ENCODE results near the gene GALNTL6.

GALNTL6 gene

DNA sequence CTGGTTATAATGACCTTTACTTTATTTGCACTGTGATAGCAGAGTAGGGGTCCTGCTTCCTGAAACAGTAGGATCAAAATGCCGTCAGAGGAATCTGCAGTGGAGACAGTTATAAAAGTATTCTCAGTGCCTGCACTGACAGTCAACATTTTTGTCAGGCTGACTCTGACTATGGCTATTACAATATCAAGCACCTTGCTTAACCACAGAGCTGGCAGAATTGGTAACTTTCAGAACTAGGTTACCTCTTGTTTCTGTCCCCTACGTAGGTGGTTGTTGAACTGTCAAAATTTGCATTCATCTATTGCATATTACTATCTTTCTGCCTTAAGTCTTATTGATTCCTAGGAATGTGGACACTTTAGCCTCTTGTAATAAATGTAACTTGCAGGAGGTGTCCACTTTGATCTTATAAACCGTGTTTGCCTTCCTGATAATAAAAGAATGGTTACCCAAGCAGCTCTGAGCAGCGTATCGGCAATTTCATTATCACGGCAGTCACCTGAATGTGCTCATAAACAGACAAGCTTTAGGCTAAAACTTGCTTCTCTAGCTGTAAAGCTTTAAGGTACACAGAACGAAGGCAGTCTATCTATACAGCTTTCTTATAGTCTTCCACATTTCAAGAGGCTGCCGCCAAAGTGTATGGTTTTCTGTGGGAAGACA lies 1002.4 kb downstream of the GALNTL6 start:
- no peak overlapping the region for H3K27ac Mint-ChIP-seq
- peaks cover 6% of the 10 kb centered on the region for H3K4me1 Mint-ChIP-seq
- H3K27me3 Mint-ChIP-seq: peaks cover 12% of the 10 kb centered on the region
- DNase-seq (no peak), ATAC-seq (no peak)
- no peak overlapping the region for H3K4me3 Mint-ChIP-seq
- H3K9me3 Mint-ChIP-seq: no peaks in the 10 kb centered on the region

DNA sequence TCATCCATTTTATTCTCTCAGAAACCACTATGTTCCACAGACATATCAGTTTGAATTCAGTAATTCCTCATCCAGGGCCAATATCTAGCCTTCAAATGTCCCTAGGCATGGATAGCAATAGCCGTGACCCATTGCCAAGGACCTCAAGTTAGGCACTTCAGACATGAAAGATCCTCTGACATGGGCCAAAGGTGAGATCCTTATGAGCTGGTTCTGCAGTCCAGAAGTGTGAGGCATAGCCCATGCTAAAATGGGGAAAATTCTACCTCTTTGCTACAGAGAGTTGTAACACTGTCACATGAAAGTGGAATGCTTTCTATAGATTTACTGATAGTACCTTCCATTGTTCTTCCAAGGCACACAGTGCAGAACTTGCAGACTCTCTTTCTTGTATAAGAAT lies 1005.7 kb downstream of the GALNTL6 start:
- no peak for DNase-seq
- Mint-ChIP-seq H3K4me3 (no peak overlapping the region), H3K27me3 (peaks cover 7% of the 10 kb centered on the region), H3K27ac (no peak overlapping the region), H3K4me1 (no peaks in the 10 kb centered on the region), H3K9me3 (no peaks in the 10 kb centered on the region)
- ATAC-seq: no peak

DNA sequence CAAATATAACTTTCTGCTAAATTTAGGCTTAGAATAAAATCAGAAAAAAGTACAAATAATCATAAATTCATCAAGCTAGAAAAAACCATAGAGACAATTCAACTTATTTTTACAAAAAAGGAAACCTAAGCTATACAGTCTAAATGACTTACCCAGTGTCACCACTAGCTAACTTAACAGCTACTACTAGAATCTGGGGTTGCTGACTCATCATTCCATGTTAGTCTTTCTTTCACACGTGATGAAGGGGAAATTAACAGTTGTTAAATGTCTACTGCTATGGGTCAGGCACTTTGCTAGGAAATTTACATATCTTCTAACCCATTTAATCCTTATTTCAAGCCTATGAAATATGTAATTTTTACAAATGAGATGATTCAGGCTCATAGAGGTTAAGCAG lies 1006.1 kb downstream of the GALNTL6 start:
- DNase-seq (no peak), ATAC-seq (no peak)
- peaks cover 7% of the 10 kb centered on the region for H3K27me3 Mint-ChIP-seq
- no peak overlapping the region for H3K27ac Mint-ChIP-seq
- no peak overlapping the region for H3K4me3 Mint-ChIP-seq
- no peaks in the 10 kb centered on the region for H3K4me1 Mint-ChIP-seq
- no peaks in the 10 kb centered on the region for H3K9me3 Mint-ChIP-seq

DNA sequence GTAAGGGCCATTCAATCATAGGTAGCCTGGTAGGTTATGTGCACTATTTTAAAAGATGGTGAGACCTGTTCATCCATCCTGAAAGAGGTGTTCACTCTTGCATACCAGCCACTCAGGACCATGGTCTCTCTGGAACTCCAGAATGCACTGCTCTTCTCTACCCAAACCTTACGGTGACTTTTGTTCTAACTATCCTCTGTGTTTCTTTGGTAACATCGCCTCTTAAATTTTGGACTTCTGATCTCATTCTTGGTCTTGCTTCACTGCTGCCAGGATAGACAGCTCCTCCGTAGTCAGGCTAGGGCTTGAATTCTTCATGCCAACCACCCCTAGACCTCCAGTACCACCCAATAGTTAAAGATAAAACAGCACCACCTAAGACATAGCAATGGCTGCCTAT lies 1009.1 kb downstream of the GALNTL6 start:
- Mint-ChIP-seq H3K27ac (no peak overlapping the region), H3K9me3 (no peaks in the 10 kb centered on the region), H3K4me3 (no peak overlapping the region), H3K4me1 (no peaks in the 10 kb centered on the region), H3K27me3 (peaks cover 7% of the 10 kb centered on the region)
- no peak for DNase-seq
- ATAC-seq: no peak

DNA sequence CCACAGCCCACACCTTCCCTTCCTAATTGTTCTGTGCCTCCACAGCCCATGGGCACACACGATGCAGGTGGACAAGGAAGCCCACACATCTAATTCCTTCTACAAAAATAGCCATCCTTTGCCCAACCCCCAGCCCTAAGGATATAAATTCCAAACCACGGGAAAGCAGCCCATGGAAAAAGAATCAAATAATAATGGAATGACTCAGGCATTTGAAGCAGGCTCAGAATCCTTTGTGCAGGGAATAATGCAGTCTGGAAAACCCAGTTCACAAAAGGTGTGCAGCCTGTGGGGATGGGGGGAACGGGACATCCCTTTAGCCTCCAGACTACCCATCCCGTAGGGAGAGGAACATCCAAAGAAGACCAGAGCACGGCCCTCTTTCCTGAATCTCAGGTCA lies 1013.1 kb downstream of the GALNTL6 start:
- ATAC-seq (no peak), DNase-seq (no peak)
- H3K9me3 Mint-ChIP-seq: no peaks in the 10 kb centered on the region
- H3K27ac Mint-ChIP-seq: no peak overlapping the region
- no peak overlapping the region for H3K4me3 Mint-ChIP-seq
- no peaks in the 10 kb centered on the region for H3K4me1 Mint-ChIP-seq
- H3K27me3 Mint-ChIP-seq: peaks cover 31% of the 10 kb centered on the region

DNA sequence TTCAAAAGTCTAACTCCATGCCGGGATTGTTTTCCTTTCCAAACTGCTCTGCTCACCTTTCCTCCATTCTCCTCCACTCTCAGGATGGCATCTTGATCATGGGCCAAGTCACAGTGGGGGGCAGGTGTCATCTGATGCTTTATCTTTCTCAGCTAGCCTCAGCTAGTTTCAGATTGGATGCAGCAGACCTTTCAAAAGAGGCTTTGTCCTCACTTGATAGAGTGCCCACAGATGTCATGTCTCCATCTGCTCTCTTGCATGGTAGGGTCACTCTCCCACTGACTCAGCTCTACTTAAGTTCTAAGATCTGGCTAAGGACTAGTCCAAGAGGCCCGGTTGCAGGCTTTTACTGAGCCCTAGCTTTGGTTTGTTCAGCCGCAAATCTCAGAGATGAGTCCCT lies 1013.7 kb downstream of the GALNTL6 start:
- no peak for ATAC-seq
- no peak for DNase-seq
- Mint-ChIP-seq H3K4me1 (no peaks in the 10 kb centered on the region), H3K27me3 (peaks cover 35% of the 10 kb centered on the region), H3K9me3 (no peaks in the 10 kb centered on the region), H3K27ac (no peak overlapping the region), H3K4me3 (no peak overlapping the region)

DNA sequence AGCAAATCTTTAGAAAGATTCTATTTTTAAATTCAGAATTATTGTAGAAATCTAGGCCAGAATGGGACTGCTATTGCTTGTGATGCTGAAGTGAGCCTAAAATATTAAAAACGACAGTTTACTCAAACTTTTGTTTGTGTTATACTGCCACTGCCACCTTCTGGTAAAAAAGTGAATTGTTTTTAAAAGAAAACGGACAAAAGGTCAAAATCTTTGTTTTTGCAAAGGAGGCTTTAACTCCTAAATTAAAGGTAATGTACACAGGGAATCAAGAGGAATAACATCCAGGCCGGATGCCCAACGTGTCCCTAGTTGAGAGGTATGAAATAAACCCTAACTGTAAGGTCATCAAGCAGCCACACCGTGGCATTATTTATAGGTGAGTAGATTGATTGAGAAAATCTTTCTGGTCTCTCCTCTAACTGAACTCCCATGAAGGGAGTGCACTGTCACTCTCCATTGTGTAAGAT lies 1017.1 kb downstream of the GALNTL6 start:
- H3K4me3 Mint-ChIP-seq: no peak overlapping the region
- H3K4me1 Mint-ChIP-seq: no peaks in the 10 kb centered on the region
- ATAC-seq (no peak), DNase-seq (no peak)
- peaks cover 38% of the 10 kb centered on the region for H3K27me3 Mint-ChIP-seq
- H3K9me3 Mint-ChIP-seq: no peaks in the 10 kb centered on the region
- no peak overlapping the region for H3K27ac Mint-ChIP-seq

DNA sequence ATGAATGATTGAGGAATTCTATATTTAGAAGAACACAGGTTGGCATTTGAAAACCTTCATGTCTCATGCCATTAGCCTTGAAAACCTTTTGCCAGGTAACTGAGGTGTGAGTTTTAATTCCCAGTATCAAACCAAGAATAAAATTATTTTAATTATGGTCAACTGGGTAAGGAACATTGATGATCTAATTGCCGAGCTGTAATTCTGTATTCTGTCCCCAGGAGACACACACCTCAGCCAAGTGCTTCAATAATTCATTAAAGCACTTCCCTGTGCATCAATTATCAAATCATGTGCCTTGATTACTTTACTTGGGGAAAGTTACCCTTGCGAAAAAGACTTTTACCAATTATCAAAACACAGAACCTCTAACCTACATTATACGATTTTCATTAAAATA lies 1023.5 kb downstream of the GALNTL6 start:
- no peak for ATAC-seq
- Mint-ChIP-seq H3K4me1 (no peaks in the 10 kb centered on the region), H3K9me3 (no peaks in the 10 kb centered on the region), H3K27me3 (peaks cover 10% of the 10 kb centered on the region), H3K27ac (no peak overlapping the region), H3K4me3 (no peak overlapping the region)
- no peak for DNase-seq

DNA sequence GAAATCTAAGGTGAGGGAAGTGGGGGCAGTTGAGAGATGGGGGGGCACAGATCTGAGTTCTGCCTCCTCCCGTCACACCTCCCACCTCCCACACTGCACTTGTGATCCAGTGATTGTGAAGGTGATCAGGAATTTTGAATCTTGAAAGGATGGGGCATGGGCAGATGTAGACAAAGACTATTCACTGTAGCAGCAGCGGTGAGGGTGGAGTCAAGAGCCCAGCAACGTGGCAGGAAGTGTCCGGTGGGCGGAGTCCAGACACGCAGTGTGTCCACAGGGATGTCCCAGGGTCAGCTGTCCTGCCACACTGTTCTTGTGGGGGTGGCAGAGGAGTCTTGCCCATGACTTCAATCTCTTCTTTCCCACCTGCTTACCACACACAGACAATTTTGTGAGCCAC lies 1024.9 kb downstream of the GALNTL6 start:
- no peaks in the 10 kb centered on the region for H3K9me3 Mint-ChIP-seq
- no peak overlapping the region for H3K4me3 Mint-ChIP-seq
- H3K27me3 Mint-ChIP-seq: peaks cover 10% of the 10 kb centered on the region
- H3K4me1 Mint-ChIP-seq: no peaks in the 10 kb centered on the region
- DNase-seq (no peak), ATAC-seq (no peak)
- no peak overlapping the region for H3K27ac Mint-ChIP-seq

DNA sequence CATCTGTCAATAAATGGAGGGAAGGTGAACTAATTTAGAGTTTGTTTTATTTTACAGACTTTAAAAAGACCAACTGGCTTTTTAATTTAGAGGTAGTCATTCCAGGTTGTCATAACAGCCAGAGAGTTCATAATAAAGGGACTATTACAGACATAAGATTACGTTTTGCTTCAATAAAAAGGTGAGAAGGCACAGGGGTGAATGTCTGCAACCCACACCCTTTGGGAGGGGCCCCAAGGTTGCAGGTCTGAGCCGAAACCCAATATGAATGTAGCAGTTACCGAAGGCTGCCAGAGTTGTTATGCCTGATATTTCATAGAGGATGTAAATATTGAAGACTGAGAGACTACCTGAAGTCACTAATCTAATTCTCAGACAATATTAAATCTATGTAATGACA lies 1025.7 kb downstream of the GALNTL6 start:
- ATAC-seq (no peak), DNase-seq (no peak)
- no peak overlapping the region for H3K27ac Mint-ChIP-seq
- peaks cover 10% of the 10 kb centered on the region for H3K27me3 Mint-ChIP-seq
- H3K4me3 Mint-ChIP-seq: no peak overlapping the region
- no peaks in the 10 kb centered on the region for H3K4me1 Mint-ChIP-seq
- H3K9me3 Mint-ChIP-seq: no peaks in the 10 kb centered on the region

DNA sequence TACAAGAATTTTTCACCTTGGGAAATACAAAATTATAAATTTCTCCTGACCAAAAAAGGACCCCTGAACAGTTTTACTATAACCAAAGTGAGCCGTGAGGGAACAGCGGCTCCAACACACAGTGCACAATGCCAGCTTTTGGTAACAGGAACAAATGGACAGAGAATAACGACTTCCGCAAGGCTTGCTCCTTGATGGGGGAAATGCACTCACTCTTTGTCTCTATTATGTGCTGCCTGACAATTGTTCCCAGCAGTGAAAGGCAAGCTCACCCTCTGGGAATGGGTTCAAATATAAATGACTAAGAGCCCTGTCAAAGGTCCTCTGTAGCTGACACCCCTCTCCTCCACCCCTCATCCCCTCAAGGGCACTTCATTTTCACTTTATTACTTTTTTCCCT lies 1029.6 kb downstream of the GALNTL6 start:
- Mint-ChIP-seq H3K4me3 (no peak overlapping the region), H3K27ac (no peak overlapping the region), H3K27me3 (no peaks in the 10 kb centered on the region), H3K9me3 (no peaks in the 10 kb centered on the region), H3K4me1 (no peaks in the 10 kb centered on the region)
- DNase-seq (no peak), ATAC-seq (no peak)

DNA sequence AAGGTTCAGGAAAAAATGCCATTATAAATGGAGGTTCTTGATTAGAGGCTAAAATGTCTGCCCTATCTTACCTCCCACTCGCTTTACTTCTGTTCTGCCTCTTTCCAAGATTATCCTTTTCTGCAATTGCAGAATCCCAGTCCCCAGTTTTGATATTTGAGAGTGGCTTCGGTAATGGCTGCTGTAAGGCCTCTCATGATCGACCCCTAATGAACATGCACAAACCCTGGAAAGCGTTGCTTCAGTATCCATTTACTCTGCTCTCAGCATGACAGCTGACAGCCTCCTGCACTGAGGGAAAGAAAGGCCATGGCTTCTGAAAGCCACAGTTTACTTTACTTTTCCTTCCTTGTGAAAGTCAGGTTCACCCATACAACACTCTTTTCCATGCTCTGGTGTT lies 1030.0 kb downstream of the GALNTL6 start:
- Mint-ChIP-seq H3K27me3 (no peaks in the 10 kb centered on the region), H3K27ac (no peak overlapping the region), H3K9me3 (no peaks in the 10 kb centered on the region), H3K4me3 (no peak overlapping the region), H3K4me1 (no peaks in the 10 kb centered on the region)
- DNase-seq (no peak), ATAC-seq (no peak)

DNA sequence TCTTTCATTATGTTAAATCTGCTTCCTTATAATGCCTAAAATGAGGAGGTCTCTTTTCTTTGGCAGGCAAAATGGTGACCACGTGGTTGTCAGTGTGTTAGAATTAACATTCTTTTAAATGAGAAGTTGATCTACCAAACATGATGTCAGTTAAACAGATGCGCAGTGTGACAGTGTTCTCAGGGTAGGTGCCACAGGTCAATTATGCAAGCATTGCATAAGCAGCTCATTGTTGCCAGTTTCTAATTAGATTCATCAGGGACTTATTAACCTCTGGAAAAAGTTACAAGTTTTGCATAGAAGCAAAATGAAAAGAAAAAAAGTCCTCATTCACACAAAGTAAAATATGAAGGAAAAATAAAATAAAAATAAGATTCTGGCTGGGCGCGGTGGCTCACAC lies 1031.4 kb downstream of the GALNTL6 start:
- Mint-ChIP-seq H3K4me3 (no peak overlapping the region), H3K27ac (no peak overlapping the region)
- no peak for ATAC-seq

DNA sequence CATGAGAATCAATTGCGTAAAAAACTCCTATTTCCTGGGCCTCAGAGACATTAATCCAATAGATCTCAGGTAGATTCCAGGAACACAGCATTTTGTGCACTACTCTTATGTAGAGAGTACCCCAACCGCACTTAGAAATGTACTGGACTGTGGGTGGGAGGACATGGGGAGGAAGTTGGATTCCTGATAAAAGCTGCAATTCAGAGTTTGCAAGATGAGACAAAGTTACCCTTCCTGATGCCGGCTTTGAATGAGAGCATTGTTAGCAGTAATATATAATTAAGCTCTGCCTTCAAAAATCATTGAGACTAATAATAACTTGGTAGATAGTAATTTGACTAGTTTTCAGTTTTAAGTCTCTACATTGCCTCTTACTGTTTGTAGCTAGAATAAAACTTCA lies 1032.1 kb downstream of the GALNTL6 start:
- no peak overlapping the region for H3K4me3 Mint-ChIP-seq
- no peaks in the 10 kb centered on the region for H3K4me1 Mint-ChIP-seq
- no peaks in the 10 kb centered on the region for H3K27me3 Mint-ChIP-seq
- ATAC-seq (no peak), DNase-seq (no peak)
- H3K9me3 Mint-ChIP-seq: no peaks in the 10 kb centered on the region
- no peak overlapping the region for H3K27ac Mint-ChIP-seq

More for the DNA sequence above, 1031.4 kb downstream of the GALNTL6 start:
- DNase-seq: no peak
- no peaks in the 10 kb centered on the region for H3K27me3 Mint-ChIP-seq
- no peaks in the 10 kb centered on the region for H3K9me3 Mint-ChIP-seq
- no peaks in the 10 kb centered on the region for H3K4me1 Mint-ChIP-seq

DNA sequence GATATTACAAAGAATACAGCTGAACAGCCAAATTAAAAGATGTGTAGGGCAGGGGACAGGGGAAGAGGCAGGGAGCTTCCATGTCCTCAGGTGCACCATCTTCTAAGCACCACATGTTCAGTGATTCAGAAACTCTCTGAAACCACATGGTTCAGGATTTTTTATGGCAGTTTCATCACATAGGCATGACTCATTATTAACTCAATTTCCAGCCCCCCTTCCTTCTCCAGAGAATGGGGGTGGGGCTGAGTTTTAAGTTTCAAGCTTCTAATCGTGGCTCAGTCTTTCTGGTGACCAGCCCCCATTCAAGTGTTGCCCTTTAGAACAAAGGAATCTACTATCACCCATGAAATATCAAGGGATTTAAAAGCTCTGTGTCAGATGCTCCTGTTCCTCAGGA lies 1037.6 kb downstream of the GALNTL6 start:
- no peak for DNase-seq

DNA sequence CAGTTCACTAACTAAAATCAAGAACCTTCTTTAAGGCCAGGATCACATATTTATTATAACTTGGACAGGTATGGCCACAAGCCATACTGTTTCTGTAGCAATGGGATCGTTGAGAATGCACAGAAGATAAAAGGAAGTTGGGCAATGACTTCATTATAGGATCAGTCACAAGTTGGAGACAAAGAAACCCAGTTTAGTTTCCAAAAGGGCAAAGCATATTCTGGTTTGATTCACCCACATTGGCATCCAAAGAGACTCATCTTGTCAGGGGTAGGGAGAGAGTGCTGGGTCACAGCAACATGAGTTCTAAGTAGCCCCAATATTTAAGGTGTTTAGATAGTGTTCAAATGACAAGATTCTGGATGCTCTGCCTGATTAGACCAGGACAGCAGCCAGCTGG lies 1038.3 kb downstream of the GALNTL6 start:
- H3K4me1 Mint-ChIP-seq: no peaks in the 10 kb centered on the region
- DNase-seq (no peak), ATAC-seq (no peak)
- peaks cover 0 to 5% of the 10 kb centered on the region in 2 donors for H3K9me3 Mint-ChIP-seq
- no peak overlapping the region for H3K27ac Mint-ChIP-seq
- H3K4me3 Mint-ChIP-seq: no peak overlapping the region
- H3K27me3 Mint-ChIP-seq: peaks cover 6% of the 10 kb centered on the region

More for the DNA sequence above, 1037.6 kb downstream of the GALNTL6 start:
- peaks cover 6% of the 10 kb centered on the region for H3K27me3 Mint-ChIP-seq
- no peak overlapping the region for H3K4me3 Mint-ChIP-seq
- ATAC-seq: no peak
- H3K27ac Mint-ChIP-seq: no peak overlapping the region
- no peaks in the 10 kb centered on the region for H3K4me1 Mint-ChIP-seq
- H3K9me3 Mint-ChIP-seq: peaks cover 0 to 5% of the 10 kb centered on the region in 2 donors

DNA sequence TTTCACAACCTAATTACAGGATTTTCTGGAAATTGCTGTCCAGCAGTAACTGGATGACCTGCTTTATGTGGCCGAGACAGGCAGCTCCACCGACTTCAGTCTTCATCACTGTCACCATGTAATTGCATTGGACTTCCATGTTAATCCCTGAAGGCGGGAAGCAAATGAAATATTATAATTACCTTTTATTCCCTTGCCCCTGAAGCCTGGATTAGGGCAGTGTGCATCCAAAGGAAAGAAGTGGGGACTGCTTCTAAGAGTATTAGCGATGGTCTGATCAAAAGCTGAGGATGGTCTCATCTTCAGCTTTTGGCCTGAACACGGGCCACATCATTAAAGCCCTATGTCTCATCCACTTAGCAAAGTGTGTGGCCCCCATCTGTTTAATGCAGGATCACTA lies 1043.8 kb downstream of the GALNTL6 start:
- peaks cover 14% of the 10 kb centered on the region for H3K27me3 Mint-ChIP-seq
- ATAC-seq: no peak
- H3K9me3 Mint-ChIP-seq: peaks cover 0 to 4% of the 10 kb centered on the region in 2 donors
- H3K4me1 Mint-ChIP-seq: no peaks in the 10 kb centered on the region
- H3K4me3 Mint-ChIP-seq: no peak overlapping the region
- no peak overlapping the region for H3K27ac Mint-ChIP-seq
- no peak for DNase-seq
